Activated T-helper 1 cell treated with anti-CD3 and anti-CD28 coated beads, Interleukin-2, amount 50 U/mL, for 16 hours (primary cell): ENCODE data around the gene ABLIM2.

Experiments used
- DNase-seq, 2 donors: peaks; one replicate each; pipeline ENCODE4 v3.0.0-alpha.2; 2020; ENCODE audit warnings: low read depth in 1 of 2, low spot score in 1 of 2

The ABLIM2 gene

DNA sequence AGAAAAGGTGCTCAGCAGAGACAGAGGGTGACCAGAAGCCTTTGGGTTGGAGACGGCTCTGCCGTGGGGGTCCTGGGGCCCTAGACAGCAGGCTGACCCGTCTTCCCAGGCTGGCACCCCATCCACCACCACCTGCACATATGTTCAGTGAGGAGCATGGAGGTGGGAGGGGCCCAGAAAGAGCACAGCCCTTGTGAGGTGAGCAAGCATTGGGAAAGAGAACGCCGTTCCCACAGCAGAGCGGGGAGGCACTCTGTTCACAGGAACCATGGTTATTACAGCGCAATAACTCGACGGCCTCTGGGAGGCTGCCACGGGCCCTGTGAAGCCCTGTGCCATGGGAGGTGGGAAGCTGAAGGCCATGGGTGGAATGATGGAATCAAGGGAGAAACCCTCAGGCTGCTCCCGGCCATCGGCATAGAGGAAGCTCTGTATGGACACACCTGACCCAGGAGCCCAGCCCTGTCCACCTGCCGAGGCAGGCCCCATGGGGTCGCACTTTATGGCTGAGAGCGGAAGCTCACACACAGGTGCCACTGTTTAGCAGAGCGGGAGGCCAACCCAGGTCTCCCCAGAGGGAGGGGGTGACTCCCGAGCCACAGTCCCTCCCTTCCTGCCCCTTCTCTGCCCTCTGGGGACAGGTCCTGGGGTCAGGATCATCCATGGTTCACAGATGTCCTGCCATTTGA lies 125.4 kb downstream of the ABLIM2 start:
- no peak for DNase-seq

DNA sequence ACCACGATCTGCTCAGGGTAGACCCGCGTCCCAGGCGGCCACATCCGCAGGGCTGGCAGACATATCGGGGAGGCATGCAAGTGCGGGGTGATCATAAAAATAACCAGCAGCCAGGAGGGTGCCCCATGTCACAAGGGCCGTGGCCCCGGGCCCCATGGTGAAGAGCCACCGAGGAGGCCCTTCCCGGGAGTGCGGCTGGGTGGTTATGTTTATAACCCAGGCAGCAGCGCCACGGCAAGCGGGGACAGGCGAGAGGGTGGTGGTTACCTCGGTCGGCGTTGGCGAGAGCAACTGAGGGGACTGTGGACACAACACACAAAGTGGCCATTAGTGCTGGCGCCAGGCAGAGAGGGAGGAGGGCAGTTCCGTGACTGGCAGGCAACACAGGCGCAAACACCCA lies 126.2 kb downstream of the ABLIM2 start:
- DNase-seq, result no peak

DNA sequence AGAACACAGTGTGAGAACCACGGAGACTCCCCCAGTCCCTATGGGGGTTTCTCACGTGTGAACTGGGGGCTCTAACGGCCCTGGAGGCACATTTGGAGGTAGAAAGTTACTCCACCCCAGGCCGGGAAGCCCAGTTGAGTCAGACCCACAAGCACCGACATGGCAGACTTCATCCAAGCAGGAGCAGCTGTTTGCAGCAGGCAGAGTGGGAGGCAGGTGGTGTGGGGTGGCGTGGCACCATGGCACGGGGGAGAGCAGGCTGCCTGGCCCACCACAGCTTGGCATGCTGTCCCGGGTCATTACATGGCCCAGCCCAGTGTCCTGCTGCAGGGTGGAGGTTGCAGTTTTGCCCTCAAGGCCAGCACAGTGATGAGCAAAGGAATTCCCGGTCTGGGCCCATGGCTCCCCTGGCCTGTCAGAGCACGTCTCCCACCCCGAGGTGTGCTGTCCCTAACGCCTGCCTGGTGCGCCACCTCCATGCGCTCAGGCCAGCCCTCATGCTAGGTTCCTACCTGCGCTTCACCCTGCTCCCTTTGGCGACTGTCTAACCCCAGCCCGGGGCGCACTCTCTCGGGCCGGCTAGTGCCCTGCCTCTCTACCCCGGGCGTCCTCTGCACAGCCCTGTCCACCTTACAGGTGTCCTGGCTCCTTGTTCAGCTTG lies 128.4 kb downstream of the ABLIM2 start:
- DNase-seq, result no peak

DNA sequence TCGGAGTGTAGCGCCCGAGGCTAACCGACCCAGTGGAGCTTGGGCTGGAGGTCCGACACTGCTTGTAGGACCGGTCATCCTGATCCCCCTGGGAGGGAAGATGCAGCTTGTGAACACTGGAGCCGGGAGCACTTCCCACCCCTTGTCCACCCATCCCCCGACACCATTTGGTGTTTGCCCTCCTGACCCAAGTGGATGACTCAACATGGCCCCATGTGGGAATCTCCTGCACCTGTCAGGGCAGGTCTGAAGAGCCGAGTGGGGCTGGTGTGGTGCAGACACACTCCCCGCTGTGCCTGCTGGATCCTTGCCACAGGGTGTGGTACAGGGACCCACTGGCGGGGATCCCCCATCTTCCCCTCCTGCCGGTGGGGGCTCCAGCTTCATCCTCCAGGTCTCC lies 128.9 kb downstream of the ABLIM2 start:
- DNase-seq, result no peak

DNA sequence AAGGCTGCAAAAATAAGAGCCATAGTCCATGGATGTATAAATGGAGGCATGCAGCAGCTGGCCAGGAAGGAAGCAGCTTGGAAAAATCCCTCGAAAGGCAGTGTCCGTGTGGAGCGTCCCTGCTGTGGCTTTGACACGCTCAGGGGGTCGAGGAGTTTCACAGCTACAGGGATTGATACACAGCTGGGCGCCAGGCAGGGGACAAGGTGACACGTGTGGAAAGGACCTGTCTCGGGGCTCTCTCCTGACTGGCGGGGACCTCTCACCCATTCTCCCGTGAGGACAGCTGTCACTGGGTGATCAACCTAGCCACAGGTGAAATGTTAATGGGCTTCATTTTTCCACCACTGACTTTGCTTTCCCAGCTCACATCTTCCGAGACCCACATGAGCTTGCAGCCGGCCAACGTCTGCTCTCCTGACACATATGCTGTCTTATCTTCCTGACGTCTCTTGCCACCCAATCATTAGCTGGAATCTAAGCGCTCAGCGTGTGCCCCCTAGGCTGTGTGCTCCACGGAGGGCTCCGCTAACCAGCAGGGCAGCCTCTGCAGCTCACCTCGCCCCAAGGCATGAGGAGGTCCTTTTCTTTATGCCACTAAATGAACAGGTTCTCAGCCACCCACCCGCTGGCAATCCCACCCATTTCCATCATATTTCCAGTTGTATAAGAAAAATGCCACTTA lies 129.6 kb downstream of the ABLIM2 start:
- no peak for DNase-seq

DNA sequence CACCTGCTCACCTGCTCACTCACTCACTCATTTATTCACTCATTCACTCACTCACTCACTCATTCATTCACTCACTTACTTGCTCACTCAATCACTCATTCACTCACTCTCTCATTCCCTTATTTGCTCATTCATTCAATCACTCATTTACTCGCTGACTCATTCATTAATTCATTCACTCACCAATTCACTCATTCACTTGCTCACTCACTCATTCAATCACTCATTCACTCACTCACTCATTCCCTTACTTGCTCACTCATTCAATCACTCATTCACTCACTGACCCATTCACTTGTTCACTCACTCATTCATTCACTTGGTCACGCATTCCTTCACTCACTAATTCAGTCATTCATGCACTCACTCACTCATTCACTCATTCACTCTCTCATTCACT lies 130.2 kb downstream of the ABLIM2 start:
- DNase-seq, result no peak

DNA sequence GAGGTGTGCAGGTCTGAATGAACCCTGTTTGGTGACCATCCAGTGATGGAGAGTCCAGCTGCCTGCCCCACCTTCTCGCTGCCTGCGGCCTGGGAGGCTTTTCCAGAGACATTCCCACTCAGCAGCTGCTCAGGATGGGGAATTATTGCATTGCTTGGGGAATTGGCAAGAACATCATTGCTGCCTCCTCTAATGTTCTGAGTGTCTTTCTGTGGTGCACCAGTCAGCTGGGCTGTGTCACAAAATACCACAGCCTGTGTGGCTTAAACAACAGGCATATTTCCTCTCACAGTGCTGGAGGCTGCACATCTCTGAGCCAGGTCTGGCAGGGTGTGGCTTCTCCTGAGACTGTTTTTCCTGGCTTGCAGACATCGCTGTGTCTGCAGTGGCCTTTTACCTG lies 132.2 kb downstream of the ABLIM2 start:
- DNase-seq, result no peak

DNA sequence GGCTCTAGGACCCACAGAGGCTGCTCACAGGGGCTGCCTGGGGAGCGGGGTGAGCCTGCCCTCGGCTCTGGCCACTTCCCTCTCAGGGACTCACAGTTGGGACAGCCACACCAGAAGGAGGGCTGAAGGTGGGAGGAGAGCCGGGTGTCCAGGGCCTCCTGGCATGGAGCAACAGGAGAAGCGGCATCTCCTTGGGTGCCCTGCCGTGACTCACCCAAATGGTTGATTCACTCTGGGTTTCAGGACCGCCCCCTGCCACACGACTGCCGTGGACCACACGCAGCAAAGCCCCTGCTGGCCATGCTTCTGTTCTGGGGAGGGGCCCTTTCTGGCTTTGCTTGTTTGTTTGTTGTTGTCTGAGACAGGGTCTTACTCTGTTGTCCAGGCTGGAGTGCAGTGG lies 132.9 kb downstream of the ABLIM2 start:
- DNase-seq, result no peak

DNA sequence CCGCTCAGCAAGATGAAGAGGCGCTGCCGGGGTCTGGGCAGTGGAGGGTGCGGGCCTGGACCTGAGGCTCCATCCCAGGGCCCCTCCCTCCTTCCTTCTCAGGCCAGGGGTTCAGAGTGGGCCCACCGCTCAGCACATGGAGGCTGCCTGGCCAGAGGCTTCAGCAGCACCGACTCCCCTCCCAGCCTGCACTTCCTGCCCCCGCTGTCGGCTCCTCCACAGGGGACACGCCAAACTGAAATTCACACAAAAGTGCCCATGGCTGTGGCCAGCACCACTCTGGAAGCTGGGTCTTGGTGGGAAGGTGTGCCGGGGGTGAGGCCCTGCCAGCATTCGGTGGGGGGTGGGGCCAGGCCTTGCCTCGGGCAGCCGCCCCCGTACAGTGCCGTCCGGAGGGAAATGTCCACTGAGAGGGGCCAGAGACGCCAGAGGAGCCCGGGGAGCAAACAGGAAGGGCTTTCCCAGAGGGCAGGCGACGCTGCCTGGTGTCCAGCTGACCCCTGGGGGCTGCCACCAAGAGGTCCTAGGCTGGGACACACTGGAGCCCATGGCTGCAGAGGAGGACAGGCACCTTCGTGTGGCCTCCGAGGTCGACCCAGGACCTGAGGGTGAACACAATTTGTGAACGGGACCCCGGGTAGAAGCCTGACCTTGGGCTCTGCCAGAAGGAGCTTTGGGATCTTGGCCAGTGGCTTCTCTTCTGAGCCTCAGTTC lies 134.4 kb downstream of the ABLIM2 start:
- DNase-seq, result no peak

DNA sequence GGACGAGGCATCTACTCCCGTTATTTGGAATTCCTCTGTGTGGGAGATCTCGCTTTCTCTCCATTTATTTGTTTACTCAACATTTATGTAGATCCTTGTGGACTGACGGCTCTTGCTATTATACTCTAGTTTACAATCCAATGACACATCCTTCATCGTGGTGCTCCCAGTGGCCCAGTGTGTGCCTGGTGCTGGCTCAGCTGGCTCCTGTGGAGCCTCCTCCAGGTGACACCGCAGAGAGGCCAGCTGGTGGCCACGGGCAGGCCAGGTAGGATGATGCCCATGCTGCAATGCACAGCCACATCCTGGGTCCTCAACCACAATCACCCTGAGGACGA lies 134.9 kb downstream of the ABLIM2 start:
- DNase-seq, result no peak

DNA sequence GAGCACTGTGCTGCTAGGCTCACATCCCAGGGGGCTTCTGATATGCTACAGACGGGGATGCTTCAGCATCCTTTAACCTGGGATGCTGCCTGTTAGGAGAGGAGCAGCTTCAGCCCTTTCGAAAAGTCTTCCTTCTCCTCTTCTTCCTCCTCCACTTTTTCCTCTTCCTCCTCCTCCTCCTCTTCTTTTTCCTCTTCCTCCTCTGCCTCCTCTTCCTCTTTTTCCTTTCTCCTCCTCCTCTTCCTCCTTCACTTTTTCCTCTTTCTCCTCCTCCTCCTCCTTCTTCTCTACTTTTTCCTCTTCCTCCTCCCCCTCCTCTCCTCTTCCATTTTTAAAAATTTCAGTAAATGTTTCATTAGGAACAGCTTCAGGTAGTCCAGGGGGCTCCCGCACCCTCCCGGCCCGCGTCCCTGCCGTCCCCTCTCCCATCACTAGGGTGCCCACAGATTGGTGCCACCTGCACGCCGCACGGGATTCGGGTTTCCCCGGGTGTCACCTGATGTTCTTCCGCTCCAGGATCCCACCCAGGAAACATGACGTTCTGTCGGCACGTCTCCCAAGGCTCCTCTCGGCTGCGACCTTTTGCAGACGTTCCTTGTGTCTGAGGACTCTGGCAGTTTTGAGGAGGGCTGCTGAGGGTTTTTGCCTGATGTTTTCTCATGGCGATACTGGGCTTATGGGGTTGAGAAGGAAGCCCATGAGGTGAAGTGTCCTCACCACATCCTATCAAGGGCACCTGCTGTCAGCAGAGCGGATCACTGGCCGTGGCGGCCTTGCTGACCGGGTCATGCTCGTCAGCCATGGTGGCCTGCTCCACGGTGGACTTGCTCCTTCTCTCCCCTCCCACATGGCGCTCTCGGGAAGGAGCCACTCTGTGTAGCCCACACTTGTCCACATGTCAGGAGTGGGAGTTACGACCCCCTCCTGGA lies 135.6 kb downstream of the ABLIM2 start:
- DNase-seq, result no peak

DNA sequence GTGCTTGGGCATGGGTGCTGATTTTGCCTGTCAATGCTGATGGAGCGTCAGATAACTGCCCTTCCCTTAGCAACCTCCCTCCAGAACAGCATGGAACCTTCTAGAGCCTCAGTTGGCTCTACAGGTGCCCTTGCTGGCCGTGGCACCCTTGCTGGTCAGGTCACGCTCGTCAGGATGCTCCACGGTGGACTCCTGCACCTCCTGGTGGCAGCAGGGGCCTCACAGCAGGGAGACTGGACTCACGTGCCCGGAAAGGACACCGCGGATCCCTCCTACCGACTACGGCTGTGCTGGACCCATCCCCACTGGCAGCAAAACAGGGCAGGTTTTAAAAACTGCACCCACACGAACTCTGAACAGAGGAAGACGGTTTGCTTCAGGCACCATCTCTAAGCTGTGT lies 136.8 kb downstream of the ABLIM2 start:
- no peak for DNase-seq

DNA sequence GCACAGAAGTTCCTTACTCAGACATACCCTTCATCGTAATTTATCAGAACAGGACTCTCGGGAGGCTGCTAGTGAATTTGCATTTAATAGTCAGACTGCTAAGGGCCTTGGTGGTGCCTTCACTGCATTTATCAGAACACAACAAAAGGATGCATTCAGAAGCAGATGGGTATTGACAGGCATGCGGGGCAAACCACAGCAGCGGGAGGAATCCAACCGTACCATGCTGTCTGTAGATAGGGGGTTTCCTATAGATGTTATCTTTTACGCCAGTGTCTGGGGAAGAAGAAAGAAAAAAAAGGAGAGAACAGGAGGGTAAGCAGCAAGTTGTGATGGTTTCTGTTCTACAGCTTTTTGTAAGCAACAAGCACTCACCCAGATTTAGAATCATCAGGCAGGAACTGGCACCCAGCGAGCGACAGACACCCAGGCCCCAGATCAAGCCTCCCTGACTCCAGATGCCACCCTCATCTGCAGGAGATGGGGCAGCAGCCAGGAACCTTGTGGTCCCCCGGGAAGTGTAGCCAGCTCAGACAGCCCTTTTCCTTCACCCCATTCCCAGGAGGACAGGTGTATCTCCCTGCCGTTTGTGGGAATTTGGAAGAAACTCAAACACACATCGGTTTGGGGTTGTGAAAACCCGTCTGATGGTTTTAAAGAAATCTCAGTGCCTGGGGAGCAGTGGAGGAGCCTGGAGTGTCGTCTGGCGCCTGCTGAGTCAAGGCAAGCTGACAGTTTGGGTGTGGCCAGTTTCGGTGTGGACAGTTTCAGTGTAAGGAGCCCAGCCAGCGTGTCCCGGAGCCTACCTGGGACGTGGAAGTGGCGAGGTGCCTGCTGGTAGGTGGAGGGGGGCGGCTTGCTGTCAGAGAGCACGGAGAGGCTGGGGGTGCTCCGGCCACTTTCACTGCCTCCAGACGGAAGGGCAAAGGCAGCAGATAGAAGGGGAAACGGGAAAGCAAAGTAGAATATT lies 138.9 kb downstream of the ABLIM2 start:
- DNase-seq, result no peak

DNA sequence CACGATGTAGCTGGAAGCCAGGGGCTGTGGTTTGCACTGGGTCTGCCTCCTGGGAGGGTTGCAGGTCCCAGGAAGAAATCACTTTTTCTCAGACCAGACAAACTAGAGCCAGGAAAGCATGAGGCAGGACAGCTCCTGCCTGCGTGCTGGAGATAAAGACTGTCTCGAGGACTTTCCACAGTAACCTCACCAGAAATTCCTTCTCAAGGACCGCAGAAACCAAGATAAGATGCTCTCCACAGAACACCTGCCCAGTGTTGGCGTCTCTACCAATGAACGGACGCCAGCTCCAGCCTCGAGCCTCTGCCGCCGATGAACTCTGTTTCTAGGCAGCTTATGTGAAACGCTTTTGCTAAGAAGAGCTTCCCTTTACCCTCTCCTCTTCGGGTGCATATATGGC lies 142.1 kb downstream of the ABLIM2 start:
- DNase-seq, result no peak

DNA sequence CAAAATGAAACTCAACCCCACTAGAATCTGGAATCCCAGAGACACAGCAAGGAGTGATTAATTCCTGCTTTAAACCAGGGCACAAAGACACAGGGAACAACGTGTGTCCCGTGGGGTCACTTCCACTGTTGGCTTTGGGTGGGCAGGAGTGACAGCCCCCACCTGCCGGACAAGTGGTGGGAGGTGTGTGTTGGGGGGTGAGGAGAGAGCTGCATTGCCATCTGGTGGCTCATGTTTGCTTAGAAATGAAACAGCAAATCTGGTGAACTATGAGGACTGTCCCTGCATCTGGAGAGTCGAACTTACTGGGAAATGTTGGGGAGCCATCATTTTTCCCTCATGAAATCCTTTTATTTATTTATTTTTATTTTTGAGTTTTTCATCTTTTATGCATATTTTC lies 143.1 kb downstream of the ABLIM2 start:
- no peak for DNase-seq

DNA sequence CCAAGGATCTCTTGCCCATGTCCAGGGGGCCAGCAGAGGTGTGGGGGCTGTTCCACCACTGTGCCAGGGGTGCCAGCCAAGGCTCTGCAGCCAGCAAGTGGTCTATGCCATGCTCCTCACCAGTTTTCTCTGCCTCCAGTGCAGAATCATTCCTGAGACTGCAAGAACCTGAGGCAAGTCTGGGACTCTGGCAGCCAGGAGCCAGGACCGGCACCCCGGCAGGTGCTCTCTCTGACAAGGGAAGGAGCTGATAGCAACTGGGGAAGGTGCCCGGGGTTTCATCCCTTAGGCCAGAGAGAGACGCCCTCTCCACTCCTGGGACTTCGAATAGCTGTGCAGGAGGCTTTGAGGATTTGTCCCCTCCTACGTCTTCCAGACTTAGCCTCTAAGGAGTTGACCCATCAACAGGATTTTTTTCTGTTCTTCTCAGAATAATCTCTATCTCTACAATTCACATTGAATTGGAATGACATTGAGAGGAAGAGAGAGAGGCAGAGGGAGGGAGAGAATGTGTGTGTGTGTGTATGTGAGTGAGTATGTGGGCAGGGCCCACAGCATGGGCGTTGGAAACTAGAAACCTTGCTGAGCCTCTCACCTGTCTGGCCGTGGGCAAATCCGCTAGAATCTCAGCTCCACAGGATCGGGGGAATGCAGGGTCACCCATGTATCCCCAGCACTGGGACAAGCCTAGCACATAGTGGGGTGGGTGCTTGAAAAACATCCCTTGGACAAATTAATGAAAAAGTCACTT lies 144.5 kb downstream of the ABLIM2 start:
- DNase-seq, result no peak

DNA sequence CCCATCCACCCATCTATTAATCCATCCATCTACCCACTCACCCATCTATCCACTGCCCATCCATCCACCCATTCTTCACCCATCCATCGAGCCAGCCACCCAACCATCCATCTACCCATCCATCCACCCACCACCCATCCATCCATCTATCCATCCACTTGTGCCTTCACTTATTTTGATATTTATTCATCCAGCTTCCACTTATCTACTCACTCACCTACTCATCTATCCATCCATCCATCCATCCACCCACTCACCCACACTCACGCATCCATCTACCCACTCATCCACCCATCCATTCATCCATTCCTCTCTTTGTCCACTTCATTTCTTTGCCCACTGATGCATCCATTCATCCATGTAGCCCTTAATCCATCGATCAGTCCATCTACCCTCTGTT lies 146.1 kb downstream of the ABLIM2 start:
- DNase-seq, result no peak

DNA sequence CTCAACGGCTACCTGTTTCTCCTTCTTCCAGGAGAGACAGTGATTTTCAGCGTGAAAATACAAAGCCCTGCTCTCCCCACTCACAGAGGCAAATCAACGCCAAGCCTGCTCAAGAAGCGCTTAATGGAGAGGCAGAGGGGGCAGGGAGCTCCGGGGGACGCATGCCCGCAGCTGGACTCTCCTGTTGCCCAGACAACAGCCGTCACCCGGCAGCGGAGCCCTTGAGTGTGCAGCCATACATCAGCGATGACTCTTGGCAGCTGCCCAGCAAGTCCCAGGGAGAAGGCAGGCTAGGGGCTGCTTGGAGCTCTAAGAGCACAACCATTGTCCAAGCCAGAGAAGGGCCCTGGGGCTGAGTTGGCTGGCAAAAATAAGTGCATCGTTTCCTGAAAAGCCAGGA lies 148.0 kb downstream of the ABLIM2 start:
- DNase-seq, result no peak
